GM21786 (cell line): ENCODE measurements around the gene TTLL9.

ENCODE experiments used
- ATAC-seq: cut with Tn5 transposase; IDR thresholded peaks from one replicate; pipeline ENCODE4 v1.9.1; 2021; ENCODE audit not compliant: unreplicated experiment

TTLL9 gene

GRCh38 chr20:31943052-31943471, 72.6 kb downstream of the TTLL9 start:
- no peak for ATAC-seq

- ATAC-seq = no peak
These were observed 74.9 kb downstream of the TTLL9 start for GRCh38 chr20:31945319-31945718.

GRCh38 chr20:31945785-31946184, 75.4 kb downstream of the TTLL9 start:
- ATAC-seq = no peak

GRCh38 chr20:31948008-31948407, 77.6 kb downstream of the TTLL9 start:
- no peak for ATAC-seq

GRCh38 chr20:31949877-31950646, 79.6 kb downstream of the TTLL9 start:
- no peak for ATAC-seq

- no peak for ATAC-seq
These were observed 80.7 kb downstream of the TTLL9 start for GRCh38 chr20:31951203-31951529.

- ATAC-seq = peak; percentile 92
These were observed 81.4 kb downstream of the TTLL9 start, which contains the start of gene PDRG1 for GRCh38 chr20:31951530-31952453. Gene PDRG1 (minus strand): TSS chr20:31952046. CDS start chr20:31951961, 85 bp downstream.

- no peak for ATAC-seq
These were observed 83.2 kb downstream of the TTLL9 start for GRCh38 chr20:31953556-31954148.

- ATAC-seq = no peak
These were observed 84.1 kb downstream of the TTLL9 start for GRCh38 chr20:31954500-31954899.

GRCh38 chr20:31956556-31957526, 86.4 kb downstream of the TTLL9 start:
- ATAC-seq = no peak

- ATAC-seq = no peak
These were observed 92.3 kb downstream of the TTLL9 start for GRCh38 chr20:31962761-31963160.

- no peak for ATAC-seq
These were observed 93.5 kb downstream of the TTLL9 start for GRCh38 chr20:31963889-31964288.

- no peak for ATAC-seq
These were observed 96.7 kb downstream of the TTLL9 start for GRCh38 chr20:31966991-31967655.

GRCh38 chr20:31967830-31968249, 97.4 kb downstream of the TTLL9 start, which contains the start of gene XKR7:
Gene XKR7 (plus strand): TSS chr20:31968151. CDS start chr20:31968176, 25 bp downstream.
- no peak for ATAC-seq

GRCh38 chr20:31968291-31969126, 98.1 kb downstream of the TTLL9 start:
- ATAC-seq = no peak

GRCh38 chr20:31969991-31970390, 99.6 kb downstream of the TTLL9 start:
- no peak for ATAC-seq

GRCh38 chr20:31972471-31973021, 102.1 kb downstream of the TTLL9 start:
- ATAC-seq = no peak

- ATAC-seq = no peak
These were observed 103.9 kb downstream of the TTLL9 start for GRCh38 chr20:31974296-31974695.
